Testis (tissue), 2 donors: Measurements from ENCODE around the gene PCDHGB1.

Experiments
- POLR2A ChIP-seq: fragments of 450-650 bp; IDR thresholded peaks from one replicate; pipeline ENCODE4 v1.6.1; 2017; ENCODE audit warnings: antibody characterized with exemption, mild to moderate bottlenecking, moderate library complexity
- TF ChIP-seq, protein P1 (sequence below), 3 experiments: fragments of 450-650 bp in 2 of 3; fragments of 200-600 bp in 1 of 3; sonication (generic) in 1 of 3; IDR thresholded peaks; one replicate each; pipeline ENCODE4 v1.5.1; 2016 to 2019; ENCODE audit warnings: antibody characterized with exemption in 3 of 3, mild to moderate bottlenecking in 2 of 3, moderate library complexity in 1 of 3

- TF ChIP-seq, protein P1, sequence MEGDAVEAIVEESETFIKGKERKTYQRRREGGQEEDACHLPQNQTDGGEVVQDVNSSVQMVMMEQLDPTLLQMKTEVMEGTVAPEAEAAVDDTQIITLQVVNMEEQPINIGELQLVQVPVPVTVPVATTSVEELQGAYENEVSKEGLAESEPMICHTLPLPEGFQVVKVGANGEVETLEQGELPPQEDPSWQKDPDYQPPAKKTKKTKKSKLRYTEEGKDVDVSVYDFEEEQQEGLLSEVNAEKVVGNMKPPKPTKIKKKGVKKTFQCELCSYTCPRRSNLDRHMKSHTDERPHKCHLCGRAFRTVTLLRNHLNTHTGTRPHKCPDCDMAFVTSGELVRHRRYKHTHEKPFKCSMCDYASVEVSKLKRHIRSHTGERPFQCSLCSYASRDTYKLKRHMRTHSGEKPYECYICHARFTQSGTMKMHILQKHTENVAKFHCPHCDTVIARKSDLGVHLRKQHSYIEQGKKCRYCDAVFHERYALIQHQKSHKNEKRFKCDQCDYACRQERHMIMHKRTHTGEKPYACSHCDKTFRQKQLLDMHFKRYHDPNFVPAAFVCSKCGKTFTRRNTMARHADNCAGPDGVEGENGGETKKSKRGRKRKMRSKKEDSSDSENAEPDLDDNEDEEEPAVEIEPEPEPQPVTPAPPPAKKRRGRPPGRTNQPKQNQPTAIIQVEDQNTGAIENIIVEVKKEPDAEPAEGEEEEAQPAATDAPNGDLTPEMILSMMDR (IDR thresholded peaks at IDR 0.05): no peak
- no peak for TF ChIP-seq POLR2A
Measured at GRCh38 chr5:141306630-141307029, 43.3 kb upstream of the PCDHGB1 start.
